HG03108 (cell line): ENCODE results near the gene MGLL.

Experiments
- ATAC-seq: cut with Tn5 transposase; IDR thresholded peaks from one replicate; pipeline ENCODE4 v1.9.1; 2021; ENCODE audit warnings: moderate library complexity; ENCODE audit not compliant: unreplicated experiment

MGLL gene

GRCh38 chr3:127730666-127731295 is 91.5 kb downstream of the MGLL start:
- no peak for ATAC-seq

- ATAC-seq = no peak
These were observed 92.1 kb downstream of the MGLL start for GRCh38 chr3:127730171-127730570.

DNA sequence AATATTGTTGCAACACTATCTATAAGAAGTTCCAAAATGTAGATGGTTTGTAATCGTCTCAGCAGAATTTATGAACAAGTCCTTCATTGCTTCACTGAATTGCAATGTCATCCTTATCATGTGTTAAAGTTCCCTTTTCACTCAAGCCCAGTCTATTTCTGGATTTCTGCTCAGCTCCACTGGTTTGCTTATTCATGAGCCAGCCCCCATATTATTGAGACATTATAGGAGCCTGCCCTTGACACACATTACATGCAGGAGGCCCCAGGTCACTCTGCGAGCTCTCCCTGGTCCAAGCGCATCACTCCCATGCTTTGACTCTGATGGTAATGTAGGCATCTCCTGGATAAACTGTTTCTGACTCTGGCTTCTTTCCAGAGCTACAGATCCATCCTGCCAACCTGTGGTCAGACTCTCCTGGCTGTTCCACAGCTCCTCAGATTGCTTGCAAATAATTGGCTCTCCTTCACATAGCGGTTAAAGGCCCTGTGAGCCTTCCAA is 92.7 kb downstream of the MGLL start:
- ATAC-seq = no peak

GRCh38 chr3:127728417-127729015 is 93.8 kb downstream of the MGLL start:
- no peak for ATAC-seq

DNA sequence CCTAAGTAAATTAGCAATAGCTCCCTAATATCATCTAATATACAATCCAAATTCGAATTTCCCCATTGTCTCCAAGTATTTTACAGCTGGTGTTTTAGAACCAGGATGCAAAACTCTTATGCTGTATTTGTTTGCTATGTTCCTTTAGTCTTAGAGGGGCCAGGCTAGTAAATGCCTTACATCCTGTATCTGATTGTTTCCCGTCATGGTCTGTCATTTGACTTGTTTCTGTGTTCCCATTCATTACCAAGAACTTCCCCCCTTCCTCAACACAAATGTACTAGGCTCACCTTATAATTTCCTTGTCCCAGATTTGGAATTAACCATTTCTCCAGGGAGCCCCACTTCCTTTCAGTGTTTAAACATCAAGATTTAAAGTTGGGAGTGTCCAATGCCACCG is 95.4 kb downstream of the MGLL start:
- no peak for ATAC-seq

DNA sequence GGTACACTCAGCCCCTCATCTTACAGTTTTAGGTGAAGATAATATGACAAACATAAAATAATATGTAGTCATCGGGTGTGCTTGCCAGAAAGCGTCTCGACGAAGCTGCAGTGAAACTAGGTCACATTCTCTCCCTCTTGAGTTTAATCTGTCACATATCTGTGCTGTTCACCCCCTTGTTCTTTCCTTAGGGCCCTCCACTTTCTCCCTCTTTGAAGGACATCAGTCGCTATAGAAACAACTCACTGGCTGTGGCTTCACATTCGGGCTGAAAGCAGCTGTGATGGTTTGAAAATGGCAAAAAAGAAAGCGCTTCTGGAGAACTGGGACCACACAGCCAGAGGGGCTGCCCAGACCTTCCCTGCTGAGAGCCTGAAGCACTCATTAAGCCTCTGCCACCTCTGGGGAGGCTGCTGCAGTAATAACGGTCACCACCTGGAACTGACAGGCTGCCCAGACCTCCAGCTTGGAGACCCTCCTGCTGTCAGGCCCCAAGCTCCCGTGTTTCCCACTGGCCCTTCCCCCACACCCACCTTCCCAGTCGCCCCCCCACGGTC is 99.2 kb downstream of the MGLL start:
- ATAC-seq = no peak

GRCh38 chr3:127722091-127722784 is 100.1 kb downstream of the MGLL start:
- no peak for ATAC-seq

- no peak for ATAC-seq
These were observed 101.1 kb downstream of the MGLL start for GRCh38 chr3:127720985-127721935.

GRCh38 chr3:127720161-127720823 is 102.0 kb downstream of the MGLL start:
- ATAC-seq = no peak

- ATAC-seq = no peak
These were observed 102.9 kb downstream of the MGLL start for GRCh38 chr3:127719369-127719768.

DNA sequence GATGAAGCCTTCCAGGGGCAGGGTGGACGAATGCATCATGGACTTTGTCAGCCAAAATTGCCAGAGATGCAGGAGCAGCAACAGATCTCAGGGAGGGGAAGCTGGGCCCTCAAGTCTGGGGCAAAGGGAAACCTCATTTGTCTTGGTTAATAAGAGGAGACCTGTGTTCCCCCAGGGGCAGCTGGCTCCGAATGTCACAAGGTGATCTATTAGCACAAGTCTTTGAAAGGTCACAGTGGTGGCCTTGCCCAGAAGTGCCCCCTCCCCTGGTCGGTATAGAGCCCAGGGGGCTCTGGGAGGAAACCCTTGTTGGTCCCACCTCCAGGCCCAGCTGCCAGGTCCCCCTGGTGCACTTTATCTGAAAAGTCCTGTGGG is 103.4 kb downstream of the MGLL start:
- no peak for ATAC-seq

GRCh38 chr3:127718245-127718915 is 103.9 kb downstream of the MGLL start:
- ATAC-seq = no peak

- no peak for ATAC-seq
These were observed 104.7 kb downstream of the MGLL start for GRCh38 chr3:127717357-127718244.

DNA sequence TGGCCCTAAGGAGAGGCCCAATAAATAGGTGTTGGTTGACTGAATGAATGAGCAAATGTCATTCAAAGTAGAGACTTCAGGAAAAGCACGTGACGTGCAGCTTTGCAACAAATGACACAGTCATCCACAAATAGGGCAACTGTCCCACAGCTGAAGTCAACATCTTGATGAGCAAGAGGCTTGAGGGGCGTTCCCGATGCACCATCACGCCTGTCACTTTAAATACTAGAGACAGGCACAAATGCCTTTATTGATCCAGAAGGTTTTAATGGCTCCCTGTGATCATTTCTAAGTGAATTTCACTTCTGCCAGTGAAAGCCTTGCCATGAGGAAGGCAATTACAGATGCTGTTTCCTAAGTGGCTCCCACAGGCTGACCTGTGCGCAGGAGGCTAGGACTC is 105.9 kb downstream of the MGLL start:
- ATAC-seq = no peak

DNA sequence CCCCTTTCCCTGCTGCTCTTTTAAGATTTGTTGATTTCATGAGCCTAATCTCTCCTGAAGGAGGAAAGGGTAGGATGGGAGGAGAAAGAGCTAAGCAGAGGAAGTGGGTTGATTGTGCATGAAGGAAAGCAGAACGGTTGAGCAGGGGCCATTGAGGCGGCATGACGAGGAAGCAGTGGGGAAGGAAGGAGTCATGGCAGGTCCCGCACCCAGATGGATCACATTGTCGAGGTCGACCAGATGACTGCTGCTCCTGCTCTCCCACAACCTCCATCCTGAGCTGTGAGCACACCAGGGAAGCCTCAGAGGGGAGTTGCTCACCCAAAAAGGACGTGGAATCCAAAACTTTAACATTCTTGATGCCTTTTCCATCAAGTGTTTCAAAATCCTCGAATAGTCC is 106.8 kb downstream of the MGLL start:
- ATAC-seq = no peak

DNA sequence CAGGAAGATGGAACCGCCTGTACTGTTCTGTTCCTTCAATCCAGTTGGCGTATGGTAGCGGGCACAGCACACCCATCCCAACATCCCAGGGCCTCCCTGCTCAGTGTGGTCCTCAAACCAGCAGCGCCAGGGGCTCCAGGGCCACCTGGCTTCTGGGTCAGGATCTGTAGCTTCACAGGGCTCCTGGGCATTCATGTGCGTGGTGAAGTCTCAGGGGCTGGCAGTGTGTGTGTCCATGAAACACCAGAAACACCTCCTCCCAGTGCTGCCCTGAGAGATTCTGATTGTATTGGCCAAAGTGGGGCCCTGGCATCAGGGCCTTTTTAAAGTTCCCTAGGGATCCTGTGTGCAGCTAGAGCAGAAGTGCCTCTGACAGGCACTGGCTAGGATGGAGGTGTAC is 107.4 kb downstream of the MGLL start:
- no peak for ATAC-seq

DNA sequence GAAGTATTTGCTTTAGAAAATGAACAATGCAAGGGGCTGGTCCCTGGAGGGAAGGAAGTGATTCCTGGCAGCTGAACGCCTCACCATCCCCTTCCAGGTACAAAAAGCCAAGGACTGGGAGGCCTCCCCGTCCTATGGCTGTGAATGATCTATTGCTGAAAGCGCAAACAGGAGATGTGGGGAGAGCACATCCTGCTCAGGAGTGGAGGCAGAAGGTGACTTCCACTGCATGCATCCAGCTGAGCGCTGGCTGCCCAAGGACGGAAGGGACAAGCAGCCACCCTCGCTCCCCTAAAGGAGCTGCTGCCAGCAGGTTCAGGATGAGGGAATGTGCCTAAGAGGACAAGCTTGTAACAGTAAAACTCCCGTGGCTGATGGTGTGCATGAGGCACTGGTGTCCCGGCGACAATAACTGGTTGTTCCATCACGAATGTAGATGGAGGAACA is 108.2 kb downstream of the MGLL start:
- no peak for ATAC-seq

- ATAC-seq = no peak
These were observed 109.2 kb downstream of the MGLL start for GRCh38 chr3:127712881-127713771.
